ENCODE results near the gene INHA. TPM values are rescaled to one million over a fixed set of nuclear protein-coding genes. Genes with fewer than 3 reads are reported as not detected.

INHA gene
- total RNA-seq, 2 experiments from 2014 or later: not detected

DNA sequence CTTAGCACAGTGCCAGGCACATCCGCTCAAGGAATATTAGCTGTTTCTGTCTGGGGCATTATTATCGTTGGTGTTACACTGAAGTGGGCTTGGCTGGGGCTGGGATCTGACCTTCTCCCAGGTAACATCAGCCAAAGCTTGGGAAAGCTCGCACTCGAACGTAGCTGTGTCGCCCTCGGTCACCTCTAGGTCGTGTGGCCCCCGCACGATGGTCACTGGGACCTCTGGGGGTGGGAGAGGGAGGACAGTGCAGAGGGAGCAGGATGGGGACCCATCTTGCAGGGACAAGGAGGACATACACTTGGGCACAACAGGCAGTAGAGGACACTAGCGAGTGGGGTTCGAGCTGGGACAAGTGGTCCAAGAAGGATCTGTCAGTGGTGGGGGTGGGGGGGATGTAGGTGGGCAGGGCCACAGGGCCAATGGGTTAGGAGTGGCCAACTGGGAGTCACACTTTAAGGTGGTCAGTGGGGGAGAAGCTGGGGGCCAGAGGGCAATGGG lies 18.6 kb upstream of the INHA start:
- peak in 1 of 14 experiments; percentile 28 for DNase-seq
- no peak for ATAC-seq (ENCODE audit: poor library complexity)
- peaks cover 33 to 50% of the 10 kb centered on the region in 2 experiments for H3K27me3 ChIP-seq (ENCODE audit: control insufficient read depth in 1 of 2, insufficient read depth in 2 of 2, low read length in 2 of 2)
- POLR2A ChIA-PET: no interaction called here
- intact Hi-C loops (cut with DNase I, micrococcal nuclease): no loop called here
- no peak overlapping the region for H3K27ac ChIP-seq (ENCODE audit: low read depth in 1 of 2, low read length in 2 of 2)
- H3K4me1 Mint-ChIP-seq (ENCODE audit: low read depth): peaks cover 17% of the 10 kb centered on the region
- no peaks in the 10 kb centered on the region for H3K9me3 Mint-ChIP-seq
- CTCF ChIA-PET: interaction anchor here (3.1 kb wide), 1 partner anchor 11 kb away, joined by 9 read pairs; no protein-coding TSS in a partner anchor
- peaks cover 53% of the 10 kb centered on the region for H3K27me3 Mint-ChIP-seq
- peaks cover 0 to 31% of the 10 kb centered on the region in 2 experiments for H3K9me3 ChIP-seq (ENCODE audit: control insufficient read depth in 1 of 2, insufficient read depth in 1 of 2, low read length in 2 of 2)
- H3K36me3 ChIP-seq (ENCODE audit: insufficient read depth, low read length): no peaks in the 10 kb centered on the region
- no peak overlapping the region for H3K4me3 ChIP-seq (ENCODE audit: low read length)
- peaks cover 24% of the 10 kb centered on the region for H3K4me1 ChIP-seq (ENCODE audit: insufficient read depth, low read length)
- TF ChIP-seq, protein P1, sequence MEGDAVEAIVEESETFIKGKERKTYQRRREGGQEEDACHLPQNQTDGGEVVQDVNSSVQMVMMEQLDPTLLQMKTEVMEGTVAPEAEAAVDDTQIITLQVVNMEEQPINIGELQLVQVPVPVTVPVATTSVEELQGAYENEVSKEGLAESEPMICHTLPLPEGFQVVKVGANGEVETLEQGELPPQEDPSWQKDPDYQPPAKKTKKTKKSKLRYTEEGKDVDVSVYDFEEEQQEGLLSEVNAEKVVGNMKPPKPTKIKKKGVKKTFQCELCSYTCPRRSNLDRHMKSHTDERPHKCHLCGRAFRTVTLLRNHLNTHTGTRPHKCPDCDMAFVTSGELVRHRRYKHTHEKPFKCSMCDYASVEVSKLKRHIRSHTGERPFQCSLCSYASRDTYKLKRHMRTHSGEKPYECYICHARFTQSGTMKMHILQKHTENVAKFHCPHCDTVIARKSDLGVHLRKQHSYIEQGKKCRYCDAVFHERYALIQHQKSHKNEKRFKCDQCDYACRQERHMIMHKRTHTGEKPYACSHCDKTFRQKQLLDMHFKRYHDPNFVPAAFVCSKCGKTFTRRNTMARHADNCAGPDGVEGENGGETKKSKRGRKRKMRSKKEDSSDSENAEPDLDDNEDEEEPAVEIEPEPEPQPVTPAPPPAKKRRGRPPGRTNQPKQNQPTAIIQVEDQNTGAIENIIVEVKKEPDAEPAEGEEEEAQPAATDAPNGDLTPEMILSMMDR (IDR thresholded peaks at IDR 0.05): no peak
- no peaks in the 10 kb centered on the region for H3K36me3 Mint-ChIP-seq (ENCODE audit: low read depth)
- no peak overlapping the region for H3K27ac Mint-ChIP-seq
- peak overlapping the region; percentile 86 for H3K4me3 Mint-ChIP-seq

DNA sequence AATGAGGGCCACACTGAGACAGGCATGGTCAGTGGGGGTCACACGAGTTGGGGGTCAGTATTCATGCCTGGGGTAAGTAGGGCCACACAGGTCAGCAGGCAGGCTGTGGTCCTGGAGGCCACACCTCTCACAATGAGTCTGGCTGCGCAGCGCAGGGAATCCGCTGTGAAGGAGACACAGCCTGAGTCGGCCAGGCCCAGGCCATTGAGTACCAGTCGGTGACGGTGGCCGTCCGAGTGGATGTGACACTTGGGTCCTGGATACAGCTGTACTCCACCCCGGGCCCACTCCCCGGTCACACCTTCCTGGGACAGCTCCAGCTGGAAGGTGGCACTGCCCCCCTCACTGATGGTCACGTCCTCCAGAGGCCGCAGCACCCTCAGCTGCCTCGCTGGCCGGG lies 17.8 kb upstream of the INHA start:
- TF ChIP-seq, protein P1 (IDR thresholded peaks at IDR 0.05): no peak
- Histone ChIP-seq H3K4me3 (ENCODE audit: low read length) (no peak overlapping the region), H3K27ac (ENCODE audit: low read depth in 1 of 2, low read length in 2 of 2) (no peak overlapping the region), H3K27me3 (ENCODE audit: control insufficient read depth in 1 of 2, insufficient read depth in 2 of 2, low read length in 2 of 2) (peaks cover 35 to 53% of the 10 kb centered on the region in 2 experiments), H3K36me3 (ENCODE audit: insufficient read depth, low read length) (no peaks in the 10 kb centered on the region), H3K9me3 (ENCODE audit: control insufficient read depth in 1 of 2, insufficient read depth in 1 of 2, low read length in 2 of 2) (peaks cover 0 to 31% of the 10 kb centered on the region in 2 experiments), H3K4me1 (ENCODE audit: insufficient read depth, low read length) (peaks cover 24% of the 10 kb centered on the region)
- Mint-ChIP-seq H3K36me3 (ENCODE audit: low read depth) (no peaks in the 10 kb centered on the region), H3K9me3 (no peaks in the 10 kb centered on the region), H3K27me3 (peaks cover 51% of the 10 kb centered on the region), H3K4me3 (peak overlapping the region; percentile 51), H3K4me1 (ENCODE audit: low read depth) (peaks cover 17% of the 10 kb centered on the region), H3K27ac (no peak overlapping the region)
- CTCF ChIA-PET: no interaction called here
- intact Hi-C loops (cut with DNase I, micrococcal nuclease): no loop called here
- DNase-seq: peak in 1 of 14 experiments; percentile 22
- POLR2A ChIA-PET: no interaction called here
- no peak for ATAC-seq (ENCODE audit: poor library complexity)

DNA sequence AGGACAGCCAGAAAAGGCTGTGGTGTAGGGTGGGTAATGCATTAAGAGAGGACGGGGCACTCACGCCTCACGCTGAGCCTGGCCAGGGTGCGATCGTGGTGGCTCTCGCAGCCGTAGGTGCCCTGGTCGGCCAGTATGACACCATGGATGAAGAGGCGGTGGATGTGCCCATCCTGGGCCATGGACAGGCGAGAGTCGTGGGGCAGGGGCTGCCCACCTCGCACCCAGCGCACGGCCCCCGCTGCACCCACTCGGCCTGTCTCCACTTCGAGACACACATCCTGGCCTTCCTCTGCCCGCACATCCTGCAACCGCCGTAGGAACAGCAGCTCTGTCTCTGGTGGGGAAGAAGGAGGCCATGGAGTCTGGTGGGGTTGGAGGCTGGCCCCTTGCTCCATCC lies 16.2 kb upstream of the INHA start:
- TF ChIP-seq, protein P1 (IDR thresholded peaks at IDR 0.05): no peak
- DNase-seq: no peak
- no peak overlapping the region for H3K4me3 ChIP-seq (ENCODE audit: low read length)
- CTCF ChIA-PET: interaction anchor here (0.6 kb wide), 1 partner anchor 60 kb away, joined by 3 read pairs; a partner anchor contains a TSS
- intact Hi-C loops (cut with DNase I, micrococcal nuclease): no loop called here
- peaks cover 50% of the 10 kb centered on the region for H3K27me3 Mint-ChIP-seq
- H3K4me1 ChIP-seq (ENCODE audit: insufficient read depth, low read length): peaks cover 24% of the 10 kb centered on the region
- H3K36me3 Mint-ChIP-seq (ENCODE audit: low read depth): no peaks in the 10 kb centered on the region
- H3K36me3 ChIP-seq (ENCODE audit: insufficient read depth, low read length): no peaks in the 10 kb centered on the region
- ATAC-seq (ENCODE audit: poor library complexity): no peak
- no peak overlapping the region for H3K27ac Mint-ChIP-seq
- H3K27ac ChIP-seq (ENCODE audit: low read depth in 1 of 2, low read length in 2 of 2): no peak overlapping the region
- H3K4me3 Mint-ChIP-seq: no peak overlapping the region
- peaks cover 17% of the 10 kb centered on the region for H3K4me1 Mint-ChIP-seq (ENCODE audit: low read depth)
- H3K9me3 ChIP-seq (ENCODE audit: control insufficient read depth in 1 of 2, insufficient read depth in 1 of 2, low read length in 2 of 2): peaks cover 0 to 26% of the 10 kb centered on the region in 2 experiments
- H3K27me3 ChIP-seq (ENCODE audit: control insufficient read depth in 1 of 2, insufficient read depth in 2 of 2, low read length in 2 of 2): peaks cover 35 to 46% of the 10 kb centered on the region in 2 experiments
- no peaks in the 10 kb centered on the region for H3K9me3 Mint-ChIP-seq
- POLR2A ChIA-PET: no interaction called here
